ENCODE data around the gene LRBA.
"Not testable (repeated sequence)": the region's sequence is repeated elsewhere in the genome, so short reads cannot be mapped to it uniquely, and the experiment has no call there.

Gene LRBA

DNA sequence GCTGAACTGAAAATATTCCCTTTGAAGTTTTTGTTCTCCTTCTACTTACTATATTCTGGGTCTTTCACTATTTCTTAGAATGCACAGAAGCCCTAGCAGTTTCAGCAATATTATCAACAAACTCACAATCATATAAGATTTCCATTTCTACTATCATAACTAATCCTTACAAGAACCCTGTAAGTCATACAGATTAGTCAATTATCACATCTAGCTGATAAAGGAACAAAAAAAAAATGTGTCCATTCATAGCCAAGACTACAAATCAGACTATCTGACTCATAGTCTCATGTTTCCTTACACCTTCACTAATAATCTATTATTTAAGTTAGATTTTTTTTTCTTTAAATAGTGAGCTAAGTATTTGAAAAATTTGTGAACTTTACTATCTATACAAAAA, 72.5 kb downstream of the LRBA start:
- DNase-seq (ENCODE audit: low read depth) = no peak

DNA sequence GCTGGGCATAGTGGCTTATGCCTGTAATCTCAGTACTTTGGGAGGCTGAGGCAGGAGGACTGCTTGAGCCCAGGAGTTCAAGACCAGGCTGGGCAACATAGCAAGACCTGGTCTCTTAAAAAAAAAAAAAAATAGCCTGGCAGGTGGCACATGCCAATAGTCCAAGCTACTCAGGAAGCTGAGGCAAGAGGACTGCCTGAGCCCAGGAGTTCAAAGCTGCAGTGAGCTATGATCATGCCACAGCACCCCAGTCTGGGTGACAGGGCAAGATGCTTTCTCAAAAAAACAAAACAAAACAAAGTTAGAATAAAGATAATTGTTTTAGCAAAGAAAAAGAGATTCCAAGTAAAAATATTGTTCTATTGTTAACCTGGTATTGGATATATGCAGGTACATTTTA, 75.0 kb downstream of the LRBA start:
- no peak for DNase-seq (ENCODE audit: low read depth)

DNA sequence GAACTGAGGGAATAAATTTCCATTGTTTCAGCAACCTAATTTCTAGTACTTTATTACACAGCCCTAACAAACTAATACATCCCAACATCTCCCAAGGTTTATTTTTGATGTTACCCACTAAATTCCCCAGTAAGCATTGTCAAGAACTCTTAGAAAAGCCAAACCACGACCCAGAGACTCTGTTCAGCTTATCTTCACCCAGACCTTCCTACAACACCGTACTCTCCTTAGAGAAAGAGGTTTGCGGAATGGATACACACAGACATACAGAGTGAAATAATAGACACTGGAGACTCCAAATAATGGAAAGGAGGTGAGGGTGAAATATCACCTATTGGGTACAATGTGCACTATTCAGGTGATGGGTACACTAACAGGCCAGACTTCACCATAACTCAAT, 75.6 kb downstream of the LRBA start:
- no peak for DNase-seq (ENCODE audit: low read depth)

DNA sequence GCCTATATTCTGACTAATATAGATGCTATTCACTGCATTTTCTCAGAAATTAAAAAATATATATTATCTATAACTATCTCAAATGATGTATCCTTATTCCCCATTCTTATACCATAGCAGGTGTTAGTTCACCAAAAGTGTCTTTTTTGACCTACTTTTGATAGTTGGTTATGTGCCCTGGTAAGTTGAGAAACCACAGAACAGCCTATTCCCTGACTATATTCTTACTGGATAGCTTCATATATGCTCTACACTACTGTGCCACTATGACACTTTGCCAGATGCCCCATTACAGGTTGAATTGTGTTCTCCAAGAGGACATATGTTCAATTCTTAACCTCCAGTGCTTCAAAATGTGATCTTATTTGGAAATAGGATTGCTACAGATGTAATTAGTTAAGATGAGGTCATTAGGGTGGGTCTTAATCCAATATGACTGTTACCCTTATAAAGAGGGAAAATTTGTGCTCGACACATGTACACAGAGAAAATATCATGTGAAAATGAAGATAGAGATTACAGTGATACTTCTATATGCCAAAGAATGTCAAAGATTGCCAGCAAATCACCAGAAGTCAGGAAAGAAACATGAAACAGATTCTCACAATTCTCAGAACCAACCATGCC, 76.1 kb downstream of the LRBA start:
- no peak for DNase-seq (ENCODE audit: low read depth)

DNA sequence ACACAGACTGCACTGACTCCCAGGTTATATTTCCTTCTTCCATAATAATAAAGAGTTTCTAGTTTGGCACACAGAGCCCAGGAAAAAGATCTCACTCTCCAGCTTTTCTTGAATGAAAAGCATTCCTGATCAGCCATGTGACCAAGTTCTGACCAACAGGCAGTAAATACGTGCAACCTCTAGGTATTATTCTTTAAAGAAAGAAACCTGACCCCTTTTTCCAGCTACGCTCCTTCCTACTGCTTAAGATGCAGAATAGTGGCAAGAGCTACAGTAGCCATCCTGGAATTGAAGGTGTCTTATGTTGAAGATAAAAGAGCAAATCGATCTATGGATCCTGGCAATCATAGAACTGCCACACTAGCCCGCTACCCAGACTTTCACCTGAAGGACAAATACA, 76.7 kb downstream of the LRBA start:
- no peak for DNase-seq (ENCODE audit: low read depth)

DNA sequence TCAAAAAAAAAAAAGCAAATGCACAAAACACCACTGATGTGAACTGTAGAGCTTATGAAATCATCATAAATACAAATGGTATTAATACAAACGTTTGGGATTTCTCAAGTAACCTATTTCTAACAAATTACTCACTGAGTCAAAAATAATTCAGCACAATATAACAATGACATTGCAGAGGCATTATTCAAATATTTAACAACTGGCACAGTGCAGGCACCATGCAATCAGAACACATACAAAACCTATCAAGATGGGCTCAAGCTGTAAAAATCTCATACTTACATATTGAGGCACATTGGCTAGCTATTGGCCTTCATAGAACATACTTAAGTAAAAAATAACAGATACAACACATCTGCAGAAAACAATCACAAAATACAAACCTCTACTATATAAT, 81.1 kb downstream of the LRBA start:
- DNase-seq (ENCODE audit: low read depth) = no peak

DNA sequence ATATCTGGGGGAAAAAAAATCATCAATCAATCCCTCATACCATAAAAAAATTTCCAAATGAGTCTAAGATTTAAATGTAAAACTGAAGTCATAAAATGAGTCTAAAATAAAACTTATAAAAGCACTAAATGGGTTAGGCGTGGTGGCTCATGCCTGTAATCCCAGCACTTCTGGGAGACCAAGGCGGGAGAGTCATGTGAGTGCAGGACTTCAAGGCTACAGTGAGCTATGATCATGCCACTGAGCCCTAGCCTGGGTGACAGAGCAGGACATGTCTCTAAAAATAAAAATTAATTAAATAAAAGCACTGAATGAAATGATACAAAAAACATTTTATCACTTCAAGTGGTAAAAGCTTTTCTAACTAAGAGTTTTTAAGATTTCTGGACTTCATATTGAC, 83.3 kb downstream of the LRBA start:
- DNase-seq (ENCODE audit: low read depth) = no peak

DNA sequence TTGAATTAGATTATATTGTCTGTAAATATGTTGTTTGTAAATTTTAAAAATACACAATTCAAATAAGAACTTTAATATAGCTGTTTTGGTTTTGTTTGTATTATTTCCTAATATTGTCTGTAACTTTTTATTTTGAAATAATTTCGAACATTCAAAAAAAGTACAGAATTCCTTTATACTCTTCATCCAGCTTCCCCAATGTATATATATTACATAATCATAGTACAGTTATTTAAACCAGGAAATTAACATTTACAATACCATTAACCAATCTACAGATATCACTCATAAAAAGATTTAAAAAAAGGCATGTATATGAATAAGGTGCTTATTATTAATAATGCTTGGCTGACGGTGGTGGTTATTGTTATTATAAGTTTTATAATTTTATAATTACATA, 84.1 kb downstream of the LRBA start:
- no peak for DNase-seq (ENCODE audit: low read depth)

DNA sequence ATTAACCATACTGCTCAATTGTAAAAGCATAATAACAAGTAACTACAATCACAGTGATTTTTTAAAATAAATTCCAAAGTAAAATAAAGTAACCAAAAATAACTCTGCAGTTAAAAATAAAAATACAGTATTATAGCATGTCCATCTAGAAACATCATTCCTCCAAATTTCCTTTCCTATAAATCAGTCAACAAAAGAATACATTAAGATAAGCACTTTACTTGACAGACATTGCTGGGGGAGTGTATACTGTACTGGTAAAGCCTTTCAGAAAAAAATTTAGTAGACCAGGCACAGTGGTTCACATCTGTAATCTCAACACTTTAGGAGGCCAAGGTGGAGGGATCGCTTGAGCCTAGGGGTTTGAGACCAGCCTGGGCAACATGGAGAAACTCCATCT, 91.1 kb downstream of the LRBA start:
- DNase-seq (ENCODE audit: low read depth) = no peak

DNA sequence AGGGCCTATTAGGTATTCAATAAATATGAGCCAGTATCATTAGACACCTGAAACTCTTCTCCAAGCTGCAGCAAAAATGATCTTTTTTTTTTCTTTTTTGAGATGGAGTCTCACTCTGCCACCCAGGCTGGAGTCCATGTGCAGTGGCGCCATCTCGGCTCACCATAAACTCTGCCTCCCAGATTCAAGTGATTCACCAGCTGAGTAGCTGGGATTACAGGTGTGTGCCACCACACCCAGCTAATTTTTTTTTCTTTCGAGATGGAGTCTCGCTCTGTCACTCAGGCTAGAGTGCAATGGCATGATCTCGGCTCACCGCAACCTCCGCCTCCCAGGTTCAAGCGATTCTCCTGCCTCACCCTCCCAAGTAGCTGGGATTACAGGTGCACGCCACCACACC, 93.6 kb downstream of the LRBA start:
- DNase-seq (ENCODE audit: low read depth) = not testable (repeated sequence)

DNA sequence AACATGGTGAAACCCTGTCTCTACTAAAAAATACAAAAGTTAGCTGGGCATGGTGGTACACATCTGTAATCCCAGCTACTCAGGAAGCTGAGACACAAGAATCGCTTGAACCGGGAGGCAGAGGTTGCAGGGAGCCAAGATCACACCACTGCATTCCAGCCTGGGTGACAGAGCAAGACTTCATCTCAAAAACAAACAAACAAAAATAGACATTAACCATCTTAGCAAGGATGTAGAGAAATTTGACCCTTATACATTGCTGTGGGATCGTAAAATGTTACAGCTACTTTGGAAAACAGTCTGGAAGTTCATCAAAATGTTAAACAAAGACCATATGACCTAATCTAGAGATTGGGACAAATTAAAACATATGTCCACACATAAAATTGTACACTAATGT, 96.5 kb downstream of the LRBA start:
- not testable (repeated sequence) for DNase-seq (ENCODE audit: low read depth)

DNA sequence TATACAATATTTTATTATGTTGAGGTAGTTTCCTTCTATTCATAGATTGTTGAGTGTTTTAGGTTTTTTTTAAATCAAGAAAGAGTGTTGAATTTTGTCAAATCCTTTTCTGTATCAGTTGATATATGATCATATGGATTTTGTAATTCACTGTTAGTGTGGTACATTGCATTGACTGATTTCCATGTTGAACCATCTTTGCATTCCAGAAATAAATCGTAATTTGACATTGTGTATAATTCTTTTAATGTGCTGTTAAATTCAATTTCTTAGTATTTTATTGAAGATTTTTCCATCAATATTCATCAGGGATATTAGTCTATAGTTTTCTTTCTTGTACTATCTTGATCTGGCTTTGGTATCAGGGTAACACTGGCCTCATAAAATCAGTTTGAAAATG, 103.8 kb downstream of the LRBA start:
- DNase-seq (ENCODE audit: low read depth) = no peak

DNA sequence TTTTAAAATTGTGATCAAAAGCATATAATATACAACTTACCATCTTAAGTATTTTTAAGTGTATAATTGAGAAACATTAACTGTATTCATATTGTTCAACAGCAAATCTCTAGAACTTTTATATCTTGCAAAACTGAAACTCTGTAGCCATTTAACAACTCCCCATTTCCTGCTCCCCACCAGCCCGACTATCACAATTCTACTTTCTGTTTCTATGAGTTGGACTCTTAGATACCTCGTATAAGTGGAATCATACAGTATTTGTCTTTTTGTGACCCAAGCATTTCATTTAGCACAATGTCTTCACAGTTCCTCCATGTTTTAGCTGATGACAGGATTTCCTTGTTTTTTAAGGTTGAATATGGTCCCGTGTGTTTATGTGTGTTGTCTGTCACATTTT, 106.0 kb downstream of the LRBA start:
- no peak for DNase-seq (ENCODE audit: low read depth)

DNA sequence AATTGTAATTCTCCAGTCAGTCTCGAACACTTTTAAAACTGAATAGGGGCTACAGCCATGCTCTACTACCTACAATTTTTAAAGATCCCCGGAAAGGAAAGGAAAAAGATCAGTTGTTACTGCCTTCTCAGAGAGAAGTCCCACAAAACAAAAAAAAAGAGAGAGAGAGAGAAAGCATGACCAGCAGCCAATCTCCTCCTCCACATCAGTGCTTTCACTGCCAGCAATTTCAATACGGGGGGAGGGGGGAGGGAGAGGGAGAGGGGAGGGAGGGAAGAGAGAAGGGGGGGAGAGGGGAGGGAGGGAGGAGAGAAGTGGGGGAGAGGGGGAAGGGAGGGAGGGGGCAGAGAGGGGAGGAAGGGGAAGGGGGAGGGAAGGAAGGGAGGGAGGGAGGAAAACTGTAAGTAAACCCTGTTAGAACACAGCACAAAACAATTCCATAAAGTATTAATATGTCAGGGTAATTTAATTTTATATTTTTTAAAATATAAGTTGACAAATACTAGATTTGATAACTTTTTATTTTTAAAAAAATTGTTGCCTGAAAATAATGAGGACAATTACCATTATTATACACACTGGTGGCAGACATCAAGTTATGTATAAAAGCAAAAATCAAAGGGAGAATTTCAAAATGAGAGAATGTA, 108.0 kb downstream of the LRBA start:
- no peak for DNase-seq (ENCODE audit: low read depth)

DNA sequence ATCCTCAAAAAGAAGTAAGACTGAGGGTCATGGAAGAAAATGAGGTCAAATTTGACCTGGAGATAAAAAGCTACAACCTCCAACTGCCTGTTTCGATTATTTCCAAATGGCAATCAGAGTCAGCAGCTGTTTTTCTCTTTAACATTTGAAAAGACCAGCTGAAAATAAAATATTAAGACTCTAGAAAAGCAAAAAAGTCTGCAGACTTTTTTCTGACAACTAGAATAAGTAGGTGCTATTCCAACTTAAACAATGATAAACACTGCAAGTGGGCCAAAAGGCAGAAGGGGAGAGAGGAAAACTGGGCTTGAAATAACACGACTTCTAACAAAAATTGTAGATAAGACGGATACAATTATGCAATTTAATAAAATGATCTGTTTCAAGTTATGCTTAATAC, 110.4 kb downstream of the LRBA start:
- no peak for DNase-seq (ENCODE audit: low read depth)

DNA sequence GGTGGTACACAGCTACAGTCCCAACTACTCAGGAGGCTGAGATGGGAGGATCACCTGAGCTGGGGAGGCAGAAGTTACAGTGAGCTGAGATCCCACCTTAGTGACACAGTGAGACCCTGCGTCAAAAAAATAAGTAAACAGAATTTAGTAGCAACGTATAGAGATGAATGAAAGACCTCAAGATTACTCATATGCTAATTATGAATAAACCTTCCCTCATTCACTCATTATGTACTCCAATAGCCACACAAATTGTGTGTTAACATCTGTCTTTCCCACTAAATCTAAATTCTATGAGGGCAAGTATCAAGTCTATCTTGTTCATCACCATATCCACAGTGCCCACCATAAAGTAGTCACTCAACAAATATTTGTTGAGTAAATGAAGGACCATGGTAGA, 111.5 kb downstream of the LRBA start:
- DNase-seq (ENCODE audit: low read depth) = no peak

DNA sequence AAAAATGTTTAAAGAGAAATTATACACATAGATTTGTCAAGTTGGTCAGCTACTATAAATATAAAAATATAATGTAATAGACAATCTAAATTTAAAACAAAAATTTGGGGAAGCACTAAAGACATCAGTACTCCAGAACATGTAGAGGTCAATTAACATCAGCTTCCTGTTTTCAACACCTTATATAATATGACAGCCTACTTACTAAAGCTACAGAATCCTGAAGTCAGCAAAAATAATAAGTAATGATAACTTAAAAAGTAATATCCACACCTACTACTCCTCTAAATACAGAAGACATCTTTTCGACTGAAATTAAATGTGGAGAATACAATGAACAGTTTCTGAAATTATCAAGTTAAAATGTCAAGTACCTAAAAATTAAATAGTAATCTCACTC, 118.6 kb downstream of the LRBA start:
- no peak for DNase-seq (ENCODE audit: low read depth)

DNA sequence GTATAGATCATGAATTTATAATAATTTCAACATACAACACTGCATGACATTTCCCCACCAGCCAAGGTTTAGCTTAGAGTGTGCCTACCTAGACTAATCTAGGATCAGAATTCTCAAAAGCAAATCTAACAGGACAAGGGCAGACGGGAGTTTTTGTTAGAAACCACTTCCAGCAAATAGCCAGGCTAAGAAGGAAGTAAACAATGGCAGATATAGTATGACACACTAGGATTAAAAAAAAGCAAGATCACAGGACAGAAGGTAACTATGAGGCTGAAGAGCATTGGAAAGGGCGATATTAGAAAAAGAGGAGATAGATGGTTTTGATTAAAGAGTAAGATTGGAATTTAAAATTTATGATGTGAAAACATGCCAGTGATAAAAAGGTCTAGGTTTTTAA, 124.8 kb downstream of the LRBA start:
- no peak for DNase-seq (ENCODE audit: low read depth)

DNA sequence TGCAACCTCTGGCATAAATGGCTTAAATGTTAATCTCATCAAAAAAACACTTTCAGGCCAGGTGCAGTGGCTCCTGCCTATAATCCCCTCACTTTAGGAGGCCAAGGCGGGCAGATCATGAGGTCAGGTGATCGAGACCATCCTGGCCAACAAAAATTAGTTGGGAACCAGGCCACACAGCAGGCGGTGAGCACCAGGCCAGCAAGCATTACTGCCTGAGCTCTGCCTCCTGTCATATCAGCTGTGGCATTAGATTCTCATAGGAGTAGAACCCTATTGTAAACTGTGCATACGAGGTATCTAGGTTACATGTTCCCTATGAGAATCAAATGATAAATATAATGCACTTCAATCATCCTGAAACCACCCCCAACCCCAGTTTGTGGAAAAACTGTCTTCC, 125.8 kb downstream of the LRBA start:
- DNase-seq (ENCODE audit: low read depth) = no peak

DNA sequence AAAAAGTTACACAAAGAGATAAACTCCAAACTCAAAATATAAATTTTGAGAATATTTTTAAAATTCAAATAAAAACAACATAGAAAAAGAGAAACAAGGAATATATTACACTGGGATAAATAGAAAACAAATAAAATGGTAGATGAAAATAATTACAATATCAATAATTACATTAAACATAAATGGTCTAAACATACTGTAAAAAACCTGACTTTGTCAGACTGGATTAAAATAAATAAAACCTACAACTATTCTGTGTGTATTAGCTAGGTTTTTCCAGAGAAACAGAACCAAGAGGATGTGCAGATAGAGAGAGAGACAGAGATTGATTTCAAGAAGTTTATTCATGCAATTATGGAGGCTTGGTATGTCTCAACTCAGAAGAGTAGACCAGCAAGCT, 126.5 kb downstream of the LRBA start:
- DNase-seq (ENCODE audit: low read depth) = no peak

DNA sequence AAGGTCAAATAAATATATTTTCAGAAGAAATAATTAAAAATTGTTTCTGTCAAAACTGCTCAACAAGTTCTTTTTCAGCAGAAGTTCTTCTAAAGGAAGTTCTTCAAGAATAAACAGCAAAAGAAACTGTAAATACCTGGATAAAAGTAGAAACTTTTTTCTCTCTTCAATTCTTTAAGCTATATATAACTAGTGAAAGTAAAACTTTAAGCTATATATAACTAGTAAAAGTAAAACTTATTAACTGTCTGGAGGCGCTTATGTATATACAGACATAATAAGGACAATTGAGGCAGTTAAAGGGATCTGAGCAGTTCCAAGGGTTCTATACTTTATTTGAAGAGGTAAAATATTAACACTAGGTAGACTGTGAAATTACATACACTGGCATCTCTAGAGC, 126.9 kb downstream of the LRBA start:
- no peak for DNase-seq (ENCODE audit: low read depth)

DNA sequence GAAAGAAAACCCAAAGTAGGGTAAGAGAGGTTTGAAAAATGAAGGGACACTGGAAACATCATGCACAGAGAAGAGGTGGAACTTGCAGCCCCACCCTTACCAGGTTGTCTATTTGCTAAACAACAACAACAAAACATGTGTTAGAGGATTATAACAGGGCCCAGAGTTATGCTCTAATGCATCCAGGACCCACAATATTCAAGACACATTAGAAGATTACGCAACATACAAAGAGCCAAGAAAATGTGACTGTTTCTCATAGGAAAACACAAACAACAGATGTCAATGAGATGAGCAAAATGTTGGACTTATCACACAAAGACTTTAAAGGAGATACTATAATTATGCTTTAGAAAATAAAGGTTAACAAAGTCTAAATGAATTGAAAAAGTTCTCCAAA, 128.5 kb downstream of the LRBA start:
- no peak for DNase-seq (ENCODE audit: low read depth)

DNA sequence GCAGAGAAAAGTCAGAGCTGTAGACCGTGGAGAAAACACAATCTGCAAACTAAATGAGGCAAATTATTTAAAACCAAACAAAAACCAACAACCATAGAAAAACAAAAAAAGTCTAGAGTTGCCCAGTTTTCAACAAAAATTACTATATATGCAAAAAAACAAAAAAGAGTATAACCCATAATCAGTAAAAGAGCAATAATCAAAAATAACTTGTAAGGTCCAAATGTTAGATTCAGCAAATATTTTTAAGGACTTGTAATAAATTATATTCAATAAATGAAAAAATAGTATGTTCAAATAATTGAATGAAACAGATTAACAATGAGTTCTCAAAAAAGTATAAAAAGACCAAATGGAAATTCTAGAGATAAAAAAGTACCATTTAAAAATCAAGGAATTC, 130.5 kb downstream of the LRBA start:
- DNase-seq (ENCODE audit: low read depth) = no peak

DNA sequence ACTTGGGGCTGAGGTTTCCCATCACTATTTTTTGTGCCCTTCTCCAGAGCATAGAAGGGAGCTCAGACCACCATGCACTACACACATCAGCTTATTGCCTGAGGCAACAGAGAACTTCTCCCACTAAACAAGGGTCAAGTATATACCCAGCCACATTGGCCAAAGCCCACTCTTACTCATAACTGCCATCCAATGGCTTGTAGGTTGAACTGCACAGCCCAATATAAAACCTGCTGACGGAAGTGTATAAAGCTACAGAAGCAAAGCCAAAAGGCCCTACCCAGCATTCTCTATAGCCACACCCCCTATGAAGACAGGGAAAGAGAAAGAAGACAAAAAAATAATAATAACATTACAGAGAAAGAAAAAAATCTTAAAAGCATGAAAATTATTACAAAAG, 139.7 kb downstream of the LRBA start:
- no peak for DNase-seq (ENCODE audit: low read depth)
